Measurements from ENCODE around the gene AREL1.
A peak's percentile ranks its signal among the peaks of the same experiment; 100 is the strongest.

Gene AREL1

GRCh38 chr14:74733221-74733620 lies 20.3 kb upstream of the AREL1 start:
- TF ChIP-seq ZNF16 (tag by site-specific recombination; IDR thresholded peaks at IDR 0.05; ENCODE audit: low read depth) (no peak), ZBTB8A (tag by site-specific recombination; IDR thresholded peaks at IDR 0.05) (no peak), ZNF747 (tag by site-specific recombination; IDR thresholded peaks at IDR 0.05) (no peak), ZNF704 (tag by site-specific recombination; IDR thresholded peaks at IDR 0.05) (no peak), ZFP3 (tag by site-specific recombination; IDR thresholded peaks at IDR 0.05; ENCODE audit: low read depth) (no peak), ZBTB7A (tag by site-specific recombination; IDR thresholded peaks at IDR 0.05; ENCODE audit: low read depth) (no peak), ZBTB48 (tag by site-specific recombination; IDR thresholded peaks at IDR 0.05) (no peak), GLI2 (tag by site-specific recombination; IDR thresholded peaks at IDR 0.05; ENCODE audit: borderline replicate concordance, low read depth) (no peak), ZNF148 (tag by site-specific recombination; IDR thresholded peaks at IDR 0.05; ENCODE audit: borderline replicate concordance) (no peak), ZNF223 (tag by site-specific recombination; IDR thresholded peaks at IDR 0.05) (no peak), ZNF138 (tag by site-specific recombination; IDR thresholded peaks at IDR 0.05; ENCODE audit: borderline replicate concordance) (no peak), KLF16 (tag by site-specific recombination; IDR thresholded peaks at IDR 0.05) (no peak), ZNF660 (tag by site-specific recombination; IDR thresholded peaks at IDR 0.05) (no peak), ZBTB26 (tag by site-specific recombination; optimal IDR thresholded peaks at IDR 0.05) (no peak), WT1 (tag by site-specific recombination; IDR thresholded peaks at IDR 0.05) (no peak), ZNF548 (tag by site-specific recombination; IDR thresholded peaks at IDR 0.05) (no peak), ZNF423 (tag by site-specific recombination; IDR thresholded peaks at IDR 0.05) (no peak)
- Histone ChIP-seq H3K36me3 (ENCODE audit: control insufficient read depth in 2 of 2, insufficient read depth in 1 of 2, low read length in 2 of 2) (peaks cover 37 to 54% of the 10 kb centered on the region in 2 experiments), H3K9me3 (ENCODE audit: control insufficient read depth, insufficient read depth, low read depth, low read length) (no peaks in the 10 kb centered on the region), H3K27ac (ENCODE audit: extremely low read depth, low read depth, low read length) (no peak overlapping the region), H3K4me1 (ENCODE audit: control insufficient read depth, insufficient read depth, low read length) (no peaks in the 10 kb centered on the region; the same call in none of the 2 replicates), H3K4me3 (ENCODE audit: low read depth, low read length) (no peak overlapping the region)
- ChIA-PET CTCF (no interaction called here), POLR2A (no interaction called here)

GRCh38 chr14:74732387-74732786 lies 19.5 kb upstream of the AREL1 start:
- no peak overlapping the region for H3K4me3 ChIP-seq (ENCODE audit: low read depth, low read length)
- TF ChIP-seq ZBTB17 (tag by site-specific recombination; IDR thresholded peaks at IDR 0.05) (peak; percentile 42; the same call in 1 of the 2 replicates), SETDB1 (IDR thresholded peaks at IDR 0.05; ENCODE audit: insufficient read length, low read length) (no peak)
- ChIA-PET POLR2A (no interaction called here), CTCF (interaction anchor here (0.6 kb wide), 1 partner anchor 156 kb away, joined by 3 read pairs; no protein-coding TSS in a partner anchor)
- H3K4me1 ChIP-seq (ENCODE audit: control insufficient read depth, insufficient read depth, low read length): no peaks in the 10 kb centered on the region; the same call in none of the 2 replicates
- H3K27ac ChIP-seq (ENCODE audit: extremely low read depth, low read depth, low read length): no peak overlapping the region
- peaks cover 31 to 51% of the 10 kb centered on the region in 2 experiments for H3K36me3 ChIP-seq (ENCODE audit: control insufficient read depth in 2 of 2, insufficient read depth in 1 of 2, low read length in 2 of 2)
- H3K9me3 ChIP-seq (ENCODE audit: control insufficient read depth, insufficient read depth, low read depth, low read length): no peaks in the 10 kb centered on the region

GRCh38 chr14:74723134-74723533 lies 10.3 kb upstream of the AREL1 start:
- Histone ChIP-seq H3K27ac (ENCODE audit: extremely low read depth, low read depth, low read length) (no peak overlapping the region), H3K9me3 (ENCODE audit: control insufficient read depth, insufficient read depth, low read depth, low read length) (no peaks in the 10 kb centered on the region), H3K36me3 (ENCODE audit: control insufficient read depth in 2 of 2, insufficient read depth in 1 of 2, low read length in 2 of 2) (peaks cover 42 to 47% of the 10 kb centered on the region in 2 experiments; a peak in 2 of 3 replicates), H3K4me3 (ENCODE audit: low read depth, low read length) (no peak overlapping the region), H3K4me1 (ENCODE audit: control insufficient read depth, insufficient read depth, low read length) (no peaks in the 10 kb centered on the region)
- ChIA-PET CTCF (no interaction called here), POLR2A (no interaction called here)
- no peak for TF ChIP-seq WT1 (tag by site-specific recombination; IDR thresholded peaks at IDR 0.05)
- no peak for TF ChIP-seq ZNF558 (tag by site-specific recombination; IDR thresholded peaks at IDR 0.05)
- TF ChIP-seq ZNF529 (tag by site-specific recombination; IDR thresholded peaks at IDR 0.05; ENCODE audit: insufficient replicate concordance): no peak
- TF ChIP-seq REST (tag by site-specific recombination; IDR thresholded peaks at IDR 0.05): no peak
- TF ChIP-seq ZNF362 (tag by site-specific recombination; IDR thresholded peaks at IDR 0.05): no peak
